Activated CD4-positive, alpha-beta memory T cell treated with anti-CD3 and anti-CD28 coated beads, Interleukin-2, amount 10 ng/mL, durations not matched to agents 7 days and 5 days (primary cell): Measurements from ENCODE around the gene P2RY1. TPM values are rescaled to one million over a fixed set of nuclear protein-coding genes. Genes with fewer than 3 reads are reported as not detected.

ENCODE experiments used
- CTCF ChIA-PET: fragments of 350-600 bp; sonication (Branson Sonifier 250); formaldehyde crosslinking; loops from one replicate; lab custom pipeline; 2021; ENCODE audit warnings: antibody characterized with exemption, inconsistent platforms; lab: Charles Lee
- POLR2A ChIA-PET: fragments of 350-600 bp; sonication (Branson Sonifier 250); formaldehyde crosslinking; loops from one replicate; lab custom pipeline; 2021; ENCODE audit warnings: antibody characterized with exemption; lab: Charles Lee
- DNase-seq: peaks from one replicate; pipeline ENCODE4 v3.0.0-alpha.2; 2020
- H3K27ac Mint-ChIP-seq: one replicate; pipeline ENCODE4 v1.8.0; 2021; ENCODE audit warnings: mild to moderate bottlenecking, mixed read lengths
- H3K27me3 Mint-ChIP-seq: one replicate; pipeline ENCODE4 v1.8.0; 2021; ENCODE audit warnings: mixed read lengths
- H3K36me3 Mint-ChIP-seq: one replicate; pipeline ENCODE4 v1.8.0; 2021; ENCODE audit warnings: low read depth, mixed read lengths
- H3K4me1 Mint-ChIP-seq: one replicate; pipeline ENCODE4 v1.8.0; 2021; ENCODE audit warnings: mixed read lengths
- H3K4me3 Mint-ChIP-seq: one replicate; pipeline ENCODE4 v1.8.0; 2021; ENCODE audit warnings: mild to moderate bottlenecking, mixed read lengths
- H3K9me3 Mint-ChIP-seq: one replicate; pipeline ENCODE4 v1.8.0; 2021; ENCODE audit warnings: mixed read lengths
- total RNA-seq, 2 experiments: library from RNA; stranded (reverse); gene quantifications; one replicate each; pipeline ENCODE4 v1.2.3, GENCODE V29; 2021

P2RY1 gene, protein sequence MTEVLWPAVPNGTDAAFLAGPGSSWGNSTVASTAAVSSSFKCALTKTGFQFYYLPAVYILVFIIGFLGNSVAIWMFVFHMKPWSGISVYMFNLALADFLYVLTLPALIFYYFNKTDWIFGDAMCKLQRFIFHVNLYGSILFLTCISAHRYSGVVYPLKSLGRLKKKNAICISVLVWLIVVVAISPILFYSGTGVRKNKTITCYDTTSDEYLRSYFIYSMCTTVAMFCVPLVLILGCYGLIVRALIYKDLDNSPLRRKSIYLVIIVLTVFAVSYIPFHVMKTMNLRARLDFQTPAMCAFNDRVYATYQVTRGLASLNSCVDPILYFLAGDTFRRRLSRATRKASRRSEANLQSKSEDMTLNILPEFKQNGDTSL
- under 1 TPM; 0.05 to 0.10 TPM for total RNA-seq

DNA sequence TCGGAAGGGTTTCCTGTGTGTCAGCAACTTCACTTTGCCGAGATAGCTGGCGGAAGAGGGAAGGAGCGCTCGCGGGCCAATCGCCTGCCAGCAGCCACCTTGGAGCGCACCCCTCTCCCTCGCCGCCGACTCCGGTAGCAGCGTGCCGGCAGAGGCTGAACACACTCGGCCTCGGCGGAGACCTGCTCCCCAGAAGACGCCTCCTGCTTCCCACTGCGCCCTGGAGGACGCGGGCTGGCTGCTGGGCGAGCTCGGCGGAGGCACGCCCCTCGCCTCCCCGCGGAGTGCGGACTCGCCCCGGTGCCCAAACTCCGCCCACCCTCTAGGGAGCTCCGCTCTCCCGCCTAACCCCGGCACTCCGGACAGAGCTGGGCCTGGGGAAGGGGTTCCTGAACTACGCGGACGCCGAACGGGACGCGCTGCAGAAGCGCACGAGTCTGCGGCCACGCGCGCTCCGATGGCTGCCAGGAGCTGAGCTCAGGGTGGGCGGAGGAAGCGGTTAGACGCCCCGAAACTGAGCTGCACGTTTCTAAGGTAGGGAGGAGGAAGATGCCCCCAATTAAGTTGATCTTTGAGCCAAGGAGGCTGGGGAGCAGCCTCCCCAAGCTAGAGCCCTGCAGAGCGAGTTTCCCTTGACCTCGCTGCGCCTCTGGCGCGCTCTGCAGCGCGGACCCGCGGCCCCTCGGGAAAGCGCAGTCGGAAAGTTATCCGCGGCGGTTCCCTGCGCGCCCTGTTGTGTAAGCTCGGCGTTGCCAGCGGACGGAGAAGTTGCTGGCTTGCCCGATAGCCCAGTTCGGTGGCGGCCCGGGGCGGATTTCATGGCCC is at the start of gene P2RY1:
P2RY1 (plus strand) TSS at position 356 of the 825 bp plus-strand sequence. CDS start 652 bp downstream, outside the sequence.
- H3K27me3 Mint-ChIP-seq: peaks cover 49% of the 10 kb centered on the region
- H3K27ac Mint-ChIP-seq: no peak within 1 kb of the TSS
- ChIA-PET POLR2A (no interaction called here), CTCF (interaction anchor here (1.1 kb wide), 1 partner anchor 21 kb away, joined by 3 read pairs; no protein-coding TSS in a partner anchor)
- no peaks in the 10 kb centered on the region for H3K9me3 Mint-ChIP-seq
- peak; percentile 25 for DNase-seq
- H3K4me1 Mint-ChIP-seq: peaks cover 13% of the 10 kb centered on the region
- H3K4me3 Mint-ChIP-seq: peak within 1 kb of the TSS; percentile 74
- no peaks in the 10 kb centered on the region for H3K36me3 Mint-ChIP-seq

DNA sequence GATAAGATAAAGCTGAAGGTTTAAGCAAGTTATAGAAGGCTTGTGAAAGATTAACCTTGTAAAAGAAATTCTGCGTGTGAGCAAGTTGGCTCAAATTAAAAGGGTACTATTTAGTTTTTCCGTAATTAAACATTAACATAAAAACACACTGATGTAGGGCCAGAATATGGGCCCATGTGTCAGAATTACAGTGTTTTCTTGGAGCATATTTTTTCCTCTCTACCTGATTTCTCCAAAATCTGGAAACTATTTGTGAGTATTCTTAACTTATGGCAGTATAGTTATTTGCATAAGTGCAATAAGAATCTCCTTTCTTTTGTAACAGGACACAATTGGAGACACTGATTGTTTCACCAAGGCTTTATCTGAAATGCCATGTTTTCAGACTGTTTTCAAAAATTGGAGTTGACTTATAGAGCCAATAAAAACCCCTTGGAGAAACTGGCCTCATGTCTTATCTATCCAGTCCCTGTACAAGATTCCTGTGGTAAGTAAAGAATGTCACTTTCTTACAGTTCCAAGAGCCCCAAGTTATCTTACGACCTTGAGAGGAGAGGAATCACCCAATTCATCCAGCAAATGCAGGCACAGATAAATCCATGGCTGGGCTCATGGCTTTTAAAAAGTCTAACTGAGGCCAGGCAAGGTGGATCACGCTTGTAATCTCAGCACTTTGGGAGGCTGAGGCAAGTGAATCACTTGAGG is 47.8 kb upstream of the P2RY1 start:
- CTCF ChIA-PET: no interaction called here

DNA sequence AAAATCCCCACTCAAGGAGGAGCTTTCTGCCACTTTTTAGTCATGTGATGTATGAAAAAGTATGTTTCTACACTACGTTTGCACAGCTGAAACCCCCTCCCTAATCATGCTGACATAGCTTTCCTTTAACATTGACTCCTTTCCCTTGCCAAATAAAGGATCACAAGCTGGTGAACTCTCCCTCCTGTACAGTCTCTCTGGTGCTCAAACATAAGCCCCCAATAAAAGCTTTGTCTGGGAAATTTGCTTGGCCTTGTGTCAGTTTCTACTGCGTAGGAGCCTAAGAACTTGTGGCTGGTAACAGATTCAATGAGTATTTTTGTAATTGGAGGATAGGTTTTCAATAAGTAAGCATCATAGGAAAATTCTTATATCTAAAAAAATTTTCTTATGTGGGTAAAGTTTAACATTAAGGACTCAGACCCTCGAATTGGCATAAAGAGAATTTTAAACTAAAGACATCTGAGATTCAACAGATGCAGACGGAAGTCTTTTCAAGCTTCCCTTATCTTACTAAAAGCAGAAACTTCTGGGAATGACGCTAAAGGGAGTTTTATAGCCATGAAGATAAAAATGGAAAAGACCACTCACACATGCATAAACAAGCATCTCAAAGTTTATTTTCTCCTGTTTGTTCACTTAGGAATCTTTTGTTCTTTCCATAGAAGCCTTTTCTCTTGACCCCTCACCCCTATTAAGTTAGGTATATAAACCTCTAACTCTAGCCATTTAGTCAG is 44.1 kb upstream of the P2RY1 start:
- Mint-ChIP-seq H3K4me3 (no peak overlapping the region), H3K9me3 (peaks cover 3% of the 10 kb centered on the region), H3K36me3 (no peaks in the 10 kb centered on the region), H3K4me1 (no peaks in the 10 kb centered on the region), H3K27me3 (no peaks in the 10 kb centered on the region), H3K27ac (no peak overlapping the region)
- DNase-seq: no peak
- POLR2A ChIA-PET: no interaction called here
- CTCF ChIA-PET: no interaction called here

More for the DNA sequence above, 47.8 kb upstream of the P2RY1 start:
- no peak overlapping the region for H3K27ac Mint-ChIP-seq
- no peak overlapping the region for H3K4me3 Mint-ChIP-seq
- no peaks in the 10 kb centered on the region for H3K36me3 Mint-ChIP-seq
- H3K27me3 Mint-ChIP-seq: no peaks in the 10 kb centered on the region
- POLR2A ChIA-PET: no interaction called here
- H3K4me1 Mint-ChIP-seq: no peaks in the 10 kb centered on the region
- DNase-seq: no peak
- H3K9me3 Mint-ChIP-seq: peaks cover 5% of the 10 kb centered on the region

GRCh38 chr3:152793969-152794368 is 41.0 kb upstream of the P2RY1 start:
- Mint-ChIP-seq H3K4me1 (no peaks in the 10 kb centered on the region), H3K36me3 (no peaks in the 10 kb centered on the region), H3K27me3 (no peaks in the 10 kb centered on the region), H3K4me3 (no peak overlapping the region), H3K27ac (no peak overlapping the region), H3K9me3 (peaks cover 2% of the 10 kb centered on the region)
- DNase-seq: no peak
- CTCF ChIA-PET: no interaction called here
- POLR2A ChIA-PET: no interaction called here

- ChIA-PET CTCF (no interaction called here), POLR2A (no interaction called here)
- H3K36me3 Mint-ChIP-seq: no peaks in the 10 kb centered on the region
These were observed 37.0 kb upstream of the P2RY1 start for GRCh38 chr3:152797751-152798432.

DNA sequence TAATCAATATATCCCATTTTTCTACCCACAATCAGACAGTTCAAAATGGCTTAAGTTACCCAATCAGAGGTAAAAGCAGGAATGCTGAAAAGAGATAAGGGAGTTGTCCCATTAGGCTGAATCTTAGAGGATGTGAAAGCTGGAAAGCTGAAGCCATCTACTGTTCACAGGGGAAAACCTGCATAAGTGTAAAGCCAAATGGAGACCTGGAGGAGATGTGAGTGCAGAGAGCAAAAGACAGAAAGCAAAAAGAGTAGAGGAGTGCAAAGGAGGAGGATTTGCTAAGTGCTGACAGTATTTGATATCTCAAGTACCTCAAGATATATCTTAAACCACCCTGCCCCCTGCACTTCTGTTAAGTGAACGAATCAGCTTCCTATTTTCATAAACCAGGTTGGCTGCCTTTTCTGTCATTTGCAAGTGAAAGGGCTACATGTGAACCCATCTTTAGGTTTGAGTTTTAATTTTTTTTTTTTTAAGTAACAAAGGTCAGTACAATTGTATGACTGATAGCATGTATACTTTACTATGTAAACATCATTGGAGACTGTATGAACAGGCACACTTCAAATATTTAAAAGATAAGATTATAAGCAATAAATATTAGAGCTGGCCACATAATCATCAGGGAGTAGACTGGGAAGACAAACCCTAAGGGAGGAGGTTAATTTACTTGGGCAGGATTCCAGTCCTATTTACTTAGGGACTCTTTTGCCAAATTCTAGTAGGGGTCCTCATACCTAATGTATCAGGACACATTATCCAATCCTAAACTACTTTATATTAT is 22.8 kb upstream of the P2RY1 start:
- Mint-ChIP-seq H3K36me3 (no peaks in the 10 kb centered on the region), H3K4me1 (no peaks in the 10 kb centered on the region), H3K27me3 (no peaks in the 10 kb centered on the region), H3K4me3 (no peak overlapping the region), H3K27ac (no peak overlapping the region), H3K9me3 (no peaks in the 10 kb centered on the region)
- CTCF ChIA-PET: no interaction called here
- no peak for DNase-seq
- POLR2A ChIA-PET: no interaction called here

More at GRCh38 chr3:152797751-152798432, 37.0 kb upstream of the P2RY1 start:
- Mint-ChIP-seq H3K27me3 (no peaks in the 10 kb centered on the region), H3K27ac (no peak overlapping the region), H3K4me1 (no peaks in the 10 kb centered on the region), H3K9me3 (peaks cover 2% of the 10 kb centered on the region), H3K4me3 (no peak overlapping the region)
- DNase-seq: no peak

GRCh38 chr3:152817400-152817799 is 17.5 kb upstream of the P2RY1 start:
- DNase-seq: no peak
- Mint-ChIP-seq H3K27me3 (no peaks in the 10 kb centered on the region), H3K27ac (no peak overlapping the region), H3K9me3 (no peaks in the 10 kb centered on the region), H3K4me3 (no peak overlapping the region), H3K4me1 (no peaks in the 10 kb centered on the region), H3K36me3 (no peaks in the 10 kb centered on the region)
- CTCF ChIA-PET: no interaction called here
- POLR2A ChIA-PET: no interaction called here

DNA sequence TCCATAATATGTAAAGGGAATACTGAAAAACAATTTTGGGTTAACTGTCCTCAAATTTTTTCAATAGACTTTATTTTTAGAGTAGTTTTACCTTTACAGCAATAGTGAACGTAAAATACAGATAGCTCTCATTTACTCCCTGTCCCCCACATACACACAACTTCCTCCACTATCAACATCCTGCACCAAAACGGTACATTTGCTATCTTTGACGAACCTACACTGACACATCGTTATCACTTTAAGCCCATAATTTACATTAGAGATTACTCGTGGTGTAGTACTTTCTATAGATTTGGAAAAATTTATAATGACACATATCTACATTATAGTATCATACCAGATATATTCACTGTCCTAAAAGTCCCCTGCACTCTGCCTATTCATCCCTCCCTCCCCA is 16.9 kb upstream of the P2RY1 start:
- Mint-ChIP-seq H3K36me3 (no peaks in the 10 kb centered on the region), H3K4me1 (no peaks in the 10 kb centered on the region), H3K27ac (no peak overlapping the region), H3K4me3 (no peak overlapping the region), H3K9me3 (no peaks in the 10 kb centered on the region), H3K27me3 (no peaks in the 10 kb centered on the region)
- POLR2A ChIA-PET: no interaction called here
- CTCF ChIA-PET: no interaction called here
- DNase-seq: no peak

- H3K36me3 Mint-ChIP-seq: no peaks in the 10 kb centered on the region
- DNase-seq: no peak
- H3K9me3 Mint-ChIP-seq: no peaks in the 10 kb centered on the region
- no peak overlapping the region for H3K27ac Mint-ChIP-seq
- H3K4me3 Mint-ChIP-seq: no peak overlapping the region
- CTCF ChIA-PET: no interaction called here
- no peaks in the 10 kb centered on the region for H3K4me1 Mint-ChIP-seq
- H3K27me3 Mint-ChIP-seq: no peaks in the 10 kb centered on the region
- POLR2A ChIA-PET: no interaction called here
These were observed 11.8 kb upstream of the P2RY1 start for GRCh38 chr3:152823173-152823572.

DNA sequence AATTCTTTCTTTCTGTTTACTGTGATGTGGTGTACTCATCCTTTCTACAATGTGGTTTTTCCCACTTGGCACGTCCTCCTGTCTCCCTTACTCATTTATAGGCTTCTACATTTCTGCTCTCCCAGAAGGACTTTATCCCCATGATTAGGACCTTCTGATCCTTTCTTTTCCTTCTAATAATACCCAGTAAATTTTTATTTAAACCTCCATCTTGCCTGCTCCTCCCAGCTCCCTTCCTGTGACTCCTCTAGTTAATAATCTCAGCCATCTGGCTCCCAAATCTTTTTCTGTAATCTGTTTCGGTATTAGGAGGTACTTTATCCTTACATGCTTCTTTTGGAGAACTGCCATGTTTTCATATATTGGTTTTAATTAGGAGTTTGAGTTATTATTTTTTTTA is 11.2 kb upstream of the P2RY1 start:
- no peaks in the 10 kb centered on the region for H3K27me3 Mint-ChIP-seq
- no peaks in the 10 kb centered on the region for H3K9me3 Mint-ChIP-seq
- POLR2A ChIA-PET: no interaction called here
- H3K4me3 Mint-ChIP-seq: no peak overlapping the region
- H3K4me1 Mint-ChIP-seq: no peaks in the 10 kb centered on the region
- CTCF ChIA-PET: no interaction called here
- no peak overlapping the region for H3K27ac Mint-ChIP-seq
- H3K36me3 Mint-ChIP-seq: no peaks in the 10 kb centered on the region
- no peak for DNase-seq

DNA sequence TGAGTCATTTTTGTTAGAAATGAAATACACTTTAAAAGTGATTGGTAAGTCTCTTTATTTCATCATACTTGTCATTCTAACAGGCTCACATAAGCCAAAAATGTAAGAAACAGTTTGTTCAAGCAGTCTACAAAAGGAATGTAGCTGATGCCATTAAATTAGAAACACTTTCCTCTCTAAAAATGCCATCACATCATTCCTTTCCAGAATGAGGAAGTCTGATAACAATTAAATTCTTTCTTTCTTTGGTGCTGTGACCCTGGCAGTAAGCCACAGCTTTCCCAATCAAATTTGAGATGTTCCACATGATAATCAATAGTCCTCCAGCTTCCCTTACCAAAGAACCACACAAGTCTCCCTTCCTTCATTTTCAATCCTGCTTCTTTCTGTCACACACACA is 9.4 kb upstream of the P2RY1 start:
- H3K27ac Mint-ChIP-seq: no peak overlapping the region
- H3K9me3 Mint-ChIP-seq: no peaks in the 10 kb centered on the region
- no peak for DNase-seq
- H3K36me3 Mint-ChIP-seq: no peaks in the 10 kb centered on the region
- peaks cover 2% of the 10 kb centered on the region for H3K27me3 Mint-ChIP-seq
- H3K4me3 Mint-ChIP-seq: no peak overlapping the region
- ChIA-PET POLR2A (no interaction called here), CTCF (no interaction called here)
- no peaks in the 10 kb centered on the region for H3K4me1 Mint-ChIP-seq

GRCh38 chr3:152826476-152826875 is 8.5 kb upstream of the P2RY1 start:
- H3K4me3 Mint-ChIP-seq: no peak overlapping the region
- no peak overlapping the region for H3K27ac Mint-ChIP-seq
- H3K27me3 Mint-ChIP-seq: peaks cover 3% of the 10 kb centered on the region
- H3K9me3 Mint-ChIP-seq: no peaks in the 10 kb centered on the region
- ChIA-PET POLR2A (no interaction called here), CTCF (no interaction called here)
- no peaks in the 10 kb centered on the region for H3K4me1 Mint-ChIP-seq
- no peaks in the 10 kb centered on the region for H3K36me3 Mint-ChIP-seq
- DNase-seq: no peak
